ENCODE data around the gene ZMIZ2.

ZMIZ2 gene

GRCh38 chr7:44759246-44759645 lies 10.6 kb downstream of the ZMIZ2 start (continued):
- no peak for TF ChIP-seq PRDM10 (tag by site-specific recombination; IDR thresholded peaks at IDR 0.05)
- no peak for TF ChIP-seq ZNF433 (tag by site-specific recombination; IDR thresholded peaks at IDR 0.05; ENCODE audit: low read depth)
- TF ChIP-seq GLI2 (tag by site-specific recombination; IDR thresholded peaks at IDR 0.05; ENCODE audit: borderline replicate concordance, low read depth) = no peak
- no peak for TF ChIP-seq ZNF488 (tag by site-specific recombination; IDR thresholded peaks at IDR 0.05)
- TF ChIP-seq ZNF830 (tag by site-specific recombination; IDR thresholded peaks at IDR 0.05; ENCODE audit: low read depth) = no peak
- TF ChIP-seq ZNF561 (tag by site-specific recombination; IDR thresholded peaks at IDR 0.05; ENCODE audit: borderline replicate concordance) = no peak
- TF ChIP-seq ZNF248 (tag by site-specific recombination; IDR thresholded peaks at IDR 0.05) = no peak
- TF ChIP-seq ZNF174 (tag by site-specific recombination; IDR thresholded peaks at IDR 0.05) = no peak
- TF ChIP-seq ZNF521 (tag by site-specific recombination; IDR thresholded peaks at IDR 0.05) = no peak
- no peak for TF ChIP-seq ZNF645 (tag by site-specific recombination; IDR thresholded peaks at IDR 0.05)
- no peak for TF ChIP-seq OVOL3 (tag by site-specific recombination; IDR thresholded peaks at IDR 0.05)
- TF ChIP-seq ZBTB44 (tag by site-specific recombination; IDR thresholded peaks at IDR 0.05) = no peak
- TF ChIP-seq ZNF404 (tag by site-specific recombination; IDR thresholded peaks at IDR 0.05) = no peak

- H3K4me3 ChIP-seq (ENCODE audit: low read depth, low read length) = no peak overlapping the region
- no peak overlapping the region for H3K27ac ChIP-seq (ENCODE audit: extremely low read depth, low read depth, low read length)
- TF ChIP-seq SALL2 (tag by site-specific recombination; IDR thresholded peaks at IDR 0.05; ENCODE audit: borderline replicate concordance) = no peak
- TF ChIP-seq ZNF350 (tag by site-specific recombination; IDR thresholded peaks at IDR 0.05) = no peak
- no peak for TF ChIP-seq OSR2 (tag by site-specific recombination; IDR thresholded peaks at IDR 0.05)
- no peak for TF ChIP-seq ZNF221 (tag by site-specific recombination; IDR thresholded peaks at IDR 0.05; ENCODE audit: borderline replicate concordance)
- TF ChIP-seq ZBTB17 (tag by site-specific recombination; IDR thresholded peaks at IDR 0.05) = no peak
- TF ChIP-seq ZNF624 (tag by site-specific recombination; IDR thresholded peaks at IDR 0.05) = no peak
- TF ChIP-seq ZNF664 (tag by site-specific recombination; IDR thresholded peaks at IDR 0.05) = no peak
- no peak for TF ChIP-seq ZNF600 (tag by site-specific recombination; IDR thresholded peaks at IDR 0.05)
- TF ChIP-seq ZNF184 (tag by site-specific recombination; IDR thresholded peaks at IDR 0.05) = no peak
- no peak for TF ChIP-seq ZNF670 (tag by site-specific recombination; IDR thresholded peaks at IDR 0.05; ENCODE audit: low read depth)
- POLR2A ChIA-PET = no interaction called here
- H3K4me1 ChIP-seq (ENCODE audit: control insufficient read depth, insufficient read depth, low read length) = no peaks in the 10 kb centered on the region
- H3K9me3 ChIP-seq (ENCODE audit: control insufficient read depth, insufficient read depth, low read depth, low read length) = no peaks in the 10 kb centered on the region
- peaks cover 9 to 69% of the 10 kb centered on the region in 2 experiments; a peak in 2 of 3 replicates for H3K36me3 ChIP-seq (ENCODE audit: control insufficient read depth in 2 of 2, insufficient read depth in 1 of 2, low read length in 2 of 2)
- CTCF ChIA-PET = no interaction called here
Observed at GRCh38 chr7:44760034-44760580, 11.5 kb downstream of the ZMIZ2 start.
